ENCODE data around the gene SFXN5. TPM values are rescaled to one million over a fixed set of nuclear protein-coding genes. Genes with fewer than 3 reads are reported as not detected.

The SFXN5 gene
- total RNA-seq, 3 donors from 2014 or later (not counting 1 experiment from before 2014, with no cell fraction given) = 15.3 to 22.3 (median 19.8) TPM

DNA sequence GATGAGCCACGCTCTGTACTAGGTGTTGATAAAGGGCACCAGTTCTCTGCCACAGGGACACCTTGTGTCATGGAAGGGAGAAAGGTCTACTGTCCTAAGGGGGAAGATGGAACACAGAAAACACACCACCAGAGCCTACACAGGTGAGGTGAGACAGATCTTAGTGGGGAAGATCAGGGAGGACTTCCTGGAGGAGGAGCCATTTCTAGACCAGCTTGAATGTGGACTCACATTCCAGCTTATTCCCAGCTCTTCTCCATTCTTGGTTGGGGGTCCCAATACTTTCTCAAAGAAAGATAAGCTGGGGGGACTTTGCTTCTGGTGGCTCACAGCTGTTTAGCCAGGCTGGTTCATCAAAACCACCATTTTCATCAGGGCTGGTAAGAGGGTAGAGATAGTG is 118.0 kb downstream of the SFXN5 start:
- H3K9me3 ChIP-seq (ENCODE audit: control insufficient read depth, insufficient read depth, low read length) = no peaks in the 10 kb centered on the region
- H3K27me3 ChIP-seq (ENCODE audit: control insufficient read depth, insufficient read depth, low read length) = no peaks in the 10 kb centered on the region
- H3K27ac ChIP-seq (ENCODE audit: low read length) = peak overlapping the region; percentile 64
- Mint-ChIP-seq H3K27ac (peak overlapping the region; percentile 89 to 97), H3K27me3 (ENCODE audit: low read depth in 2 of 2) (no peaks in the 10 kb centered on the region), H3K4me1 (peaks cover 42 to 57% of the 10 kb centered on the region in 2 donors), H3K36me3 (no peaks in the 10 kb centered on the region), H3K4me3 (peak overlapping the region; percentile 91), H3K9me3 (no peaks in the 10 kb centered on the region)
- peaks cover 3% of the 10 kb centered on the region for H3K36me3 ChIP-seq (ENCODE audit: control insufficient read depth, insufficient read depth, low read length)
- no peak for ATAC-seq
- no peak for DNase-seq
- WGBS (ENCODE audit: insufficient coverage) = 100% methylated on average over 1 of the region's 1 CpG
- H3K4me3 ChIP-seq (ENCODE audit: low read length) = no peak overlapping the region
- H3K4me1 ChIP-seq (ENCODE audit: control insufficient read depth, insufficient read depth, low read length) = peaks cover 40% of the 10 kb centered on the region
- TF ChIP-seq, protein P1, sequence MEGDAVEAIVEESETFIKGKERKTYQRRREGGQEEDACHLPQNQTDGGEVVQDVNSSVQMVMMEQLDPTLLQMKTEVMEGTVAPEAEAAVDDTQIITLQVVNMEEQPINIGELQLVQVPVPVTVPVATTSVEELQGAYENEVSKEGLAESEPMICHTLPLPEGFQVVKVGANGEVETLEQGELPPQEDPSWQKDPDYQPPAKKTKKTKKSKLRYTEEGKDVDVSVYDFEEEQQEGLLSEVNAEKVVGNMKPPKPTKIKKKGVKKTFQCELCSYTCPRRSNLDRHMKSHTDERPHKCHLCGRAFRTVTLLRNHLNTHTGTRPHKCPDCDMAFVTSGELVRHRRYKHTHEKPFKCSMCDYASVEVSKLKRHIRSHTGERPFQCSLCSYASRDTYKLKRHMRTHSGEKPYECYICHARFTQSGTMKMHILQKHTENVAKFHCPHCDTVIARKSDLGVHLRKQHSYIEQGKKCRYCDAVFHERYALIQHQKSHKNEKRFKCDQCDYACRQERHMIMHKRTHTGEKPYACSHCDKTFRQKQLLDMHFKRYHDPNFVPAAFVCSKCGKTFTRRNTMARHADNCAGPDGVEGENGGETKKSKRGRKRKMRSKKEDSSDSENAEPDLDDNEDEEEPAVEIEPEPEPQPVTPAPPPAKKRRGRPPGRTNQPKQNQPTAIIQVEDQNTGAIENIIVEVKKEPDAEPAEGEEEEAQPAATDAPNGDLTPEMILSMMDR (IDR thresholded peaks at IDR 0.05) = no peak
- intact Hi-C loops (cut with micrococcal nuclease) = no loop called here

DNA sequence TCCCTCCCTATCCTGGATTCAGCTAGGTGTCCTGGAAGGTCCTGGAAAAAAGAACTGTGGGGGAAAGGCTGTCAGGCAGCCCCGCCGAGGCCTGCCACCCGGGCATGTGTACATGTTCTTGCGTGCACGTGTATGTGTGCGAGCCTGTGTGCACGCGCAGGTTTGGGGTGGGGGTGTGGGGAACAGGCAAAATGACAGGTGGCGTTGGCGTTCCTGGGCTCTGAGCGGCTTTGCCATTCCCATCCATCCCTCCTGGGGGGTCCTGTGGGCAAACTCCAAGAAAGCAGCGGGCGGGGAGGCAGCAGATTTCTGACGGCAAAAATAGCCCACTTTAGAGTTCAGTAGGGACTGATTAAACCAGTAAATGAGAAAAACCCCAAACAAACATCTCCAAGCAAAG is 118.6 kb downstream of the SFXN5 start:
- peak overlapping the region; percentile 89 to 97 for H3K27ac Mint-ChIP-seq
- intact Hi-C loops (cut with micrococcal nuclease) = no loop called here
- TF ChIP-seq, protein P1 (IDR thresholded peaks at IDR 0.05) = no peak
- DNase-seq = no peak
- Histone ChIP-seq H3K36me3 (ENCODE audit: control insufficient read depth, insufficient read depth, low read length) (peaks cover 3% of the 10 kb centered on the region), H3K9me3 (ENCODE audit: control insufficient read depth, insufficient read depth, low read length) (no peaks in the 10 kb centered on the region), H3K27me3 (ENCODE audit: control insufficient read depth, insufficient read depth, low read length) (no peaks in the 10 kb centered on the region), H3K4me1 (ENCODE audit: control insufficient read depth, insufficient read depth, low read length) (peaks cover 40% of the 10 kb centered on the region), H3K4me3 (ENCODE audit: low read length) (no peak overlapping the region), H3K27ac (ENCODE audit: low read length) (no peak overlapping the region)
- no peaks in the 10 kb centered on the region for H3K27me3 Mint-ChIP-seq (ENCODE audit: low read depth in 2 of 2)
- no peaks in the 10 kb centered on the region for H3K36me3 Mint-ChIP-seq
- no peak for ATAC-seq
- no peaks in the 10 kb centered on the region for H3K9me3 Mint-ChIP-seq
- H3K4me3 Mint-ChIP-seq = peak overlapping the region; percentile 91
- H3K4me1 Mint-ChIP-seq = peaks cover 40 to 54% of the 10 kb centered on the region in 2 donors
- 95% methylated on average over 12 of the region's 14 CpGs for WGBS (ENCODE audit: insufficient coverage)

DNA sequence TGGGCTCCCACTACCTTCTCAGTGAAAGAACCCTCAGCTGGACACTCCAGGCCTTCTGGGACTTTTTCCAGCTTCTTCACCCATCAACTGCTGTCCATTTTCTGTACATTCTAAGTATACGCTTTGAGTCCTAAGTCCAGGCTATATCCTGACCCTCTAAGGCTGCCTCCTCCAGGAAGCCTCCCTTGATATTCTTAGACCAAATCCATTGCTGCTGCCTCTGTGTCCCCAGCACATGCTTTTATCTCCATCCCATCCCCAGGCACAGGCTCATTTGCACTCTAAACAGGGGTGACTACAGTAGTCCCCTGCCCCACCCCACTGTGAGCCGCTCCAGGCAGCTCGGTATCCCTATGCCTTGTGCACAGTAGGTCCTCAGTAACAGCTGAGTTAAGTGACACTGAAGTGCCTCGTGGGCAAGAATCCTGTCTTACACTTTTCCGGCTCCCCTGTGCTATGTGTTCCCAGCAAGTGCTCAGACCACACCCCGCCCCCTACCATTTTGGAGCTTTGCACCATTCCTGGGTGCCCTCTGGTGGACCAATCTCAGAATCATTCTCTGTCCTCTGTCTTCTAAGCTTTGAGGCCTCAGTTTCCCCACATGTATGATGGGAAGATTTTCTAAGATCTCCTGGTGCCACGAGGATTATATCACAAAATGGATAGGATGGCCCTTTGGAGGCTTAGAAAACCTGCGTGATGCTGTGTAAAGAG is 119.2 kb downstream of the SFXN5 start:
- no peak overlapping the region for H3K27ac Mint-ChIP-seq
- no peak overlapping the region for H3K4me3 Mint-ChIP-seq
- Histone ChIP-seq H3K27me3 (ENCODE audit: control insufficient read depth, insufficient read depth, low read length) (no peaks in the 10 kb centered on the region), H3K9me3 (ENCODE audit: control insufficient read depth, insufficient read depth, low read length) (no peaks in the 10 kb centered on the region), H3K36me3 (ENCODE audit: control insufficient read depth, insufficient read depth, low read length) (peaks cover 2% of the 10 kb centered on the region), H3K27ac (ENCODE audit: low read length) (no peak overlapping the region), H3K4me3 (ENCODE audit: low read length) (no peak overlapping the region), H3K4me1 (ENCODE audit: control insufficient read depth, insufficient read depth, low read length) (peaks cover 40% of the 10 kb centered on the region)
- 96% methylated on average over 8 of the region's 8 CpGs for WGBS (ENCODE audit: insufficient coverage)
- ATAC-seq (no peak), DNase-seq (no peak)
- H3K27me3 Mint-ChIP-seq (ENCODE audit: low read depth in 2 of 2) = no peaks in the 10 kb centered on the region
- intact Hi-C loops (cut with micrococcal nuclease) = no loop called here
- H3K36me3 Mint-ChIP-seq = no peaks in the 10 kb centered on the region
- no peaks in the 10 kb centered on the region for H3K9me3 Mint-ChIP-seq
- H3K4me1 Mint-ChIP-seq = peaks cover 33 to 50% of the 10 kb centered on the region in 2 donors
- TF ChIP-seq, protein P1 (IDR thresholded peaks at IDR 0.05) = no peak
